ENCODE measurements around the gene ITGA8. TPM values are rescaled to one million over a fixed set of nuclear protein-coding genes. Genes with fewer than 3 reads are reported as not detected.

Gene ITGA8
- total RNA-seq, 1 experiment from 2014 or later: 0.02 TPM

DNA sequence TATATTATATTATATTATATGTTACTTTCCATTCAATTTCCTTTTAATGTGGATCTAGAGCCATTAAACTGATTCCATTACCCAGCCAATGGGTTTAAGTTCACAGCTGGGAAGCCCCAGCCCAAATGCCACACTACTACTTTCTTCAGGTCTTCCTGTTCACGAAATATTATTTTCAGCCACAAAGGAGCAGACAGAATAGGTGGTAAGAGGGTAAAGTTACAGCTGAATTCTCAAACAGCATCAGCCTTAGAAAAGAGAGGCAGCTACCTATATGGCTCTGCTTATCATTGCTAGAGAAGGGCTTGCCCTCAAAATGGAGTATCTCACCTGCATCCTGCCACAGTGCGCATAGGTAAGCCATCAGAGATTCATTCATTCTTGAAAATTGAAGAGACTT lies 128.3 kb downstream of the ITGA8 start (continued):
- TF ChIP-seq, protein P1, sequence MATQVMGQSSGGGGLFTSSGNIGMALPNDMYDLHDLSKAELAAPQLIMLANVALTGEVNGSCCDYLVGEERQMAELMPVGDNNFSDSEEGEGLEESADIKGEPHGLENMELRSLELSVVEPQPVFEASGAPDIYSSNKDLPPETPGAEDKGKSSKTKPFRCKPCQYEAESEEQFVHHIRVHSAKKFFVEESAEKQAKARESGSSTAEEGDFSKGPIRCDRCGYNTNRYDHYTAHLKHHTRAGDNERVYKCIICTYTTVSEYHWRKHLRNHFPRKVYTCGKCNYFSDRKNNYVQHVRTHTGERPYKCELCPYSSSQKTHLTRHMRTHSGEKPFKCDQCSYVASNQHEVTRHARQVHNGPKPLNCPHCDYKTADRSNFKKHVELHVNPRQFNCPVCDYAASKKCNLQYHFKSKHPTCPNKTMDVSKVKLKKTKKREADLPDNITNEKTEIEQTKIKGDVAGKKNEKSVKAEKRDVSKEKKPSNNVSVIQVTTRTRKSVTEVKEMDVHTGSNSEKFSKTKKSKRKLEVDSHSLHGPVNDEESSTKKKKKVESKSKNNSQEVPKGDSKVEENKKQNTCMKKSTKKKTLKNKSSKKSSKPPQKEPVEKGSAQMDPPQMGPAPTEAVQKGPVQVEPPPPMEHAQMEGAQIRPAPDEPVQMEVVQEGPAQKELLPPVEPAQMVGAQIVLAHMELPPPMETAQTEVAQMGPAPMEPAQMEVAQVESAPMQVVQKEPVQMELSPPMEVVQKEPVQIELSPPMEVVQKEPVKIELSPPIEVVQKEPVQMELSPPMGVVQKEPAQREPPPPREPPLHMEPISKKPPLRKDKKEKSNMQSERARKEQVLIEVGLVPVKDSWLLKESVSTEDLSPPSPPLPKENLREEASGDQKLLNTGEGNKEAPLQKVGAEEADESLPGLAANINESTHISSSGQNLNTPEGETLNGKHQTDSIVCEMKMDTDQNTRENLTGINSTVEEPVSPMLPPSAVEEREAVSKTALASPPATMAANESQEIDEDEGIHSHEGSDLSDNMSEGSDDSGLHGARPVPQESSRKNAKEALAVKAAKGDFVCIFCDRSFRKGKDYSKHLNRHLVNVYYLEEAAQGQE (IDR thresholded peaks at IDR 0.05; ENCODE audit: low read depth): no peak
- TF ChIP-seq POLR2A (IDR thresholded peaks at IDR 0.05; ENCODE audit: borderline replicate concordance, extremely low read depth, insufficient read depth, insufficient read length) (no peak), TCF7L2 (IDR thresholded peaks at IDR 0.05; ENCODE audit: borderline replicate concordance, extremely low read depth, insufficient read depth, insufficient read length) (no peak), RAD21 (IDR thresholded peaks at IDR 0.05; ENCODE audit: low read depth) (no peak), ATF3 (IDR thresholded peaks at IDR 0.05) (no peak), EGR1 (IDR thresholded peaks at IDR 0.05; ENCODE audit: low read depth) (no peak), FOSL1 (IDR thresholded peaks at IDR 0.05; ENCODE audit: low read depth) (no peak), ZFX (IDR thresholded peaks at IDR 0.05) (no peak)

DNA sequence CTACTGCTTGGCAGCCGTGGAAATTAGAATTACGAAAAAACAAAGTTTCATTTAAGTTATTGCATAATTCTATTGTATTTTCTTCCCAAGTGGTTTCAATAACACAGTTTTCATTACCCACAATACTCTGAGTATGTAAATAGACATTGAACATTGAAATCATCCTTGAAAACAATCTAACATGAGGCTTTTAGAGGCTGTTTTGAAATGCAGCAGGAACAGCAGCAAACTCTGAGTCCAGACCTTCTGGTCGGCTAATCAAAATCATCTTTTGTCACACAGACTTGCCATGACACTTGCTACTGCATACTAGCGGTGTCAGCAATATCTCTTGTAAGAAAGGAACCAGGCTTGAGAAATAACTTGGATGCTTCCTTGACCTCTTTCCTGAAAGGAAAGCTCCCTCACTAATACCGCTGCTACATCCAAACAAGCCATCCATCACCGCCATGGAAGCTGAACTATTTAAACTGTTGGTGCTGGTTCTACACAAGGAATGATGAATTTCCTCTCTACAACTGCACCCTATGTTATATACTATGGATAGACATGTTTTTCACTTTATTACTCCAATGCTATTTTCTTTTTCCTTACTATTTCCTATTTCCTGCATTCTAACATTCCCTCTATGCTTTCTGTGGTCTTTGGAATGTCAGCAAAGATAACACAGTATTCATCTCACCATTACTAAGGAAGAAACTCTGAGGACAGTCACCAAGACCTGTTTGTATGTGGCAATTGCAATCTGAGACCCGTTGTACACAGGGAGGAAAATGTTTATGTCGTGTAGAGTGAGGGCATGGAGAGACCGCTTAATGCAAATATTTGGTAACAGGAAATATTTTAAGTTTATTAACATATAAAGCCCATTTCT lies 130.8 kb downstream of the ITGA8 start:
- H2AFZ ChIP-seq (ENCODE audit: low read depth, low read length, poor library complexity, severe bottlenecking): no peak overlapping the region
- no peak overlapping the region for H3K27ac ChIP-seq (ENCODE audit: low read depth, low read length)
- H3K36me3 ChIP-seq (ENCODE audit: control insufficient read depth in 1 of 2, insufficient read depth in 2 of 2, low read length in 2 of 2): no peaks in the 10 kb centered on the region
- H3K9me3 ChIP-seq (ENCODE audit: control insufficient read depth in 1 of 2, insufficient read depth in 1 of 2, low read depth in 1 of 2, low read length in 2 of 2): no peaks in the 10 kb centered on the region
- no peaks in the 10 kb centered on the region for H3K9me2 ChIP-seq (ENCODE audit: insufficient read depth)
- no peak overlapping the region for H3K4me3 ChIP-seq (replicated peaks in 1 of 2; ENCODE audit: low read depth in 1 of 2, low read length in 2 of 2)
- ChIA-PET RAD21 (ENCODE audit: low non-redundant PET in 1 of 2, low total read pairs in 2 of 2, uncharacterized antibody in 2 of 2, unreplicated experiment in 2 of 2) (no interaction called here), POLR2A (no interaction called here), CTCF (interaction anchor here (1.0 kb wide), 1 partner anchor 10 kb away, joined by 3 read pairs; no protein-coding TSS in a partner anchor)
- no peak for ATAC-seq
- no peaks in the 10 kb centered on the region for H4K20me1 ChIP-seq (ENCODE audit: insufficient read depth)
- peaks cover 49% of the 10 kb centered on the region for H3K27me3 ChIP-seq (ENCODE audit: insufficient read depth, low read length)
- no peak for TF ChIP-seq ATF3 (IDR thresholded peaks at IDR 0.05)
- no peak for TF ChIP-seq SRF (IDR thresholded peaks at IDR 0.05; ENCODE audit: low read depth)
- no peak for TF ChIP-seq POLR2A (IDR thresholded peaks at IDR 0.05; ENCODE audit: borderline replicate concordance, extremely low read depth, insufficient read depth, insufficient read length)
- no peak for TF ChIP-seq FOSL1 (IDR thresholded peaks at IDR 0.05; ENCODE audit: low read depth)
- TF ChIP-seq ZFX (IDR thresholded peaks at IDR 0.05): no peak
- no peak for TF ChIP-seq CTCF (IDR thresholded peaks at IDR 0.05 in 2 of 3, conservative IDR thresholded peaks at IDR 0.05 in 1 of 3; ENCODE audit: borderline replicate concordance in 1 of 3, insufficient read depth in 1 of 3, low read depth in 2 of 3, low read length in 2 of 3)
- intact Hi-C loops (cut with micrococcal nuclease): loop anchor here (5.0 kb wide), 2 partner anchors 138 to 233 kb away; no protein-coding TSS in a partner anchor
- H3K4me2 ChIP-seq (ENCODE audit: low read length): no peak overlapping the region
- H3K9ac ChIP-seq (ENCODE audit: low read length): no peak overlapping the region
- H3K79me2 ChIP-seq (ENCODE audit: insufficient read depth, low read length): no peaks in the 10 kb centered on the region
- no peaks in the 10 kb centered on the region for H3K4me1 ChIP-seq (ENCODE audit: control insufficient read depth in 1 of 2, insufficient read depth in 2 of 2, low read length in 2 of 2)
- BruUV-seq (replicated peaks): no TSS peak
- DNase-seq (ENCODE audit: low read depth, low spot score): no peak
